H1 (cell line): Measurements from ENCODE around the gene TSTD2. TPM values are rescaled to one million over a fixed set of nuclear protein-coding genes. Genes with fewer than 3 reads are reported as not detected.
A peak's percentile ranks its signal among the peaks of the same experiment; 100 is the strongest.

ENCODE experiments used
- ASH2L ChIP-seq: fragments of 200-600, 300-600 bp; sonication (generic); IDR thresholded peaks from one replicate; pipeline ENCODE4 v1.7.1; 2017; ENCODE audit warnings: low read length
- BCL11A ChIP-seq, 2 experiments: IDR thresholded peaks; one replicate each; pipeline ENCODE4 v1.6.1; 2011; ENCODE audit warnings: low read depth in 2 of 2, low read length in 2 of 2, mild to moderate bottlenecking in 2 of 2
- CHD7 ChIP-seq: fragments of 300-600 bp; sonication (generic); IDR thresholded peaks from 2 replicates; pipeline ENCODE4 v1.7.1; 2012; ENCODE audit warnings: low read length, moderate library complexity, mild to moderate bottlenecking, inconsistent platforms; ENCODE audit not compliant: insufficient replicate concordance
- SP2 ChIP-seq: IDR thresholded peaks from 2 replicates; pipeline ENCODE4 v1.6.1; 2012; ENCODE audit warnings: mild to moderate bottlenecking, low read length, inconsistent platforms
- TAF1 ChIP-seq: IDR thresholded peaks from 2 replicates; pipeline ENCODE4 v1.6.1; 2011; ENCODE audit warnings: mild to moderate bottlenecking, low read depth, low read length
- TCF12 ChIP-seq: IDR thresholded peaks from 2 replicates; pipeline ENCODE4 v1.6.1; 2011; ENCODE audit warnings: low read depth, mild to moderate bottlenecking, low read length
- polyA plus RNA-seq, 7 experiments: library from polyadenylated mRNA; depleted of rRNA in 3 of 7; stranded (reverse) in 5 of 7; unstranded in 2 of 7; fragments of >200 nt in 5 of 7; fragments of 200-250 nt in 2 of 7; gene quantifications; 1 replicate in 5 of 7; 2 replicates in 1 of 7; 4 replicates in 1 of 7; pipeline versions ENCODE4 v1.2.1 to v1.2.3, GENCODE V29; 2011 to 2013; ENCODE audit warnings: missing spikeins in 2 of 7, mixed read lengths in 2 of 7
- total RNA-seq: library from RNA; stranded (reverse); fragmentation: NEBNext Ultra II Directional; extraction: Animal tissue kit (Norgen Biotek cat#: 25700); gene quantifications from 2 replicates; pipeline ENCODE4 v1.2.1, GENCODE V29; 2021

The TSTD2 gene
- total and polyA plus RNA-seq, 2 of the 8 experiments (the other 6 are each of a cell fraction or from before 2014, with no cell fraction given) = 16.1 to 17.5 TPM

GRCh38 chr9:97633859-97634490 is 807 bp upstream of the TSTD2 start (continued):
- TF ChIP-seq CHD7 (no peak), SP2 (no peak), TAF1 (no peak), BCL11A (IDR thresholded peaks at IDR 0.05; ENCODE audit: low read depth in 2 of 2, low read length in 2 of 2) (no peak), ASH2L (peak; percentile 80), TCF12 (0 out of 2 replicates have a peak, but pooled peaks have one; percentile 4)
